IPS DF 4.7 (cell line): ENCODE measurements around the gene DHCR24.
"Not testable (repeated sequence)": the region's sequence is repeated elsewhere in the genome, so short reads cannot be mapped to it uniquely, and the experiment has no call there.

Experiments used
- DNase-seq: peaks from one replicate; pipeline ENCODE4 v3.0.0-alpha.2; 2013; ENCODE audit warnings: low spot score; ENCODE audit errors: extremely low read depth

Gene DHCR24

DNA sequence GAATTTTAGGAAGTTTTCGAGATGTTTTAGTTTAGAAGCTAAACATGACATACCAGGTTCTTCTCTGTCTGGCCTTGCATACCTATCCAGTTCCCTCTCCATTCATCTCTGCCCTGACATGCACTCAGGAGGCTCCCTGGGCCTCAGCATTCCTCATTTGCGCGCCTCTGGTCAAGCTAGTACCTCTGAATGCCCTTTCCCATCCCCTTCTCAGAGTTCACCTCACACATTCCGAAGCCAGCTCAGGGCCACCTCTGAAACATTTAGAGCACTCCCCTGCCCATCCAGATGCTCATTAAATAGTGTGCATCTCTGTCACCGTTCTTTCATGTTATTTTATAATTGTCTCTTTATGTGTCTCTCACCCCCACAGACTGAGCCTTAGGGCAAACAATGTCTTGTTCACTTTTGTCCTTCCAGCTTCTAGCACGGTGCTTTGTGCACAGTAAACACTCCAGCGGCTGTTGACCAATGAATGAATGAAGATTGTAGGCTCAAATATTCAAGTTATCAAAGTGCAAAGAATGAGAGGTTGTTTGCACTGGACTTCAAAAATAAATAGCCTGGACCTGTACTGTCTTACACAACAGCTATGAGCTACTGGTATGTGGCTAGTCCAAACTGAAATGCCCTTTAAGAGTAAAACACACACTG, 1.2 kb upstream of the DHCR24 start:
- no peak for DNase-seq

DNA sequence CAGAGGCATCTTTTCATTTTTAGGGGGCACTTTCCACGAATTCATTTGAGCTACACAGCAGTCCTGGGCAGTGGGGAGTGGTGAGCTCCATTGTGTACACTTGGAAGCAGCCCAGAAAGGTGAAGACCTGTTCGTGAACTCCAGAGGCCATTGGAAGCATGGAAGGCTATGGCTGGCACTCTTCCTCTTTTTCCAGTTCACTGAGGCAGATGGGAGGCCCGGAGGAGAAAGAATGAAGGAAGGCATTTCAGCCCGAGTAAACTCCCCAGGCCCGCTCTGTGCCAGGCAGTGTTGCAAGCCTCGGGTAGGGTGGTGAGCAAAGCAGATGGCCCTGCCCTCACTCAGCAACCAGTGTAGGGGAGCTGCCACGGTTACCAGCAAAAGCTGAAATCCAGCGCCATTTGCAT, 673 bp upstream of the DHCR24 start:
- DNase-seq = no peak

DNA sequence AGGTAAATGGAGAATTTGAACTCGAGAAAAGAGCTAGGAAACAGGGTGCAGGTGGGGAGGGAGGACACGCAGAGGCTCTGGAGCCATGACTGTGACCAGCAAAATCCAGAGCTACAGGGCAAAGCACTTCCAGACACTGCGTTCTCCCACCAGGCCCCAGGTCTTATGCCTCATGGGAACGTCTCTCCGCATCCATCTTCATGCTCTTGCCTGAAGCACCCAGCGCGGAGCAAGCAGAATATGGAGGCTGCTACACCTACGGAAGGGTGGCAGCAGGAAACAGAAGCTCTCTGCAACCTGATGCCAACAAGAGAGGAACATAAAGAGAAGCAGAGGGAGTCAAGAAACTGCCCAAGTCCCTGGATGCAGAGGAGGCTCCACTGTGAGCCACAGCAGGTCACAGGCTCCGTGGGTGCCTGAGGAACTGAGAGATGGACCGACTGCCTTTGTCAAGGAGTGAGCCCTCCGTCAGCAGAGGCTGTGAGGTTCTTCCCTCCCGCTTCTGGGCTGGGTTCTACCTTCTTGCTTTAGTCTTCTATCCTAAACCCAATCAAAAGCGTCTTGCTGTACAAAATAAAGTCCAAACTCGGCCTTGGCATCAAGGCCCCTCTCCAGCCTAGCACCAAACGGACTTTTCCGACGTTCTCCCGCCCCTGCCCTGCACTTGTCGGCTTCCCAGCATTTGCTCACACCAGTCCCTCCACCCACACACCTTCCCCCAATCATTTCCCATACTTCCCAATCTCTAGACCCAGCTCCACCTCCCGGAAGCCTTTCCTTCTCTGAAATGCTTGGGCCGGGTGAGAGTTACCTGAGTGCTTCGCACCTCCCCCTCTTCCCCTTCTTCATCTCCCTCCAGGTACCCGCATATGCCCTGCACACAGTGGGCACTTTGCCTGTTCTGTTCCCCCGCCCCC, 930 bp downstream of the DHCR24 start:
- no peak for DNase-seq

DNA sequence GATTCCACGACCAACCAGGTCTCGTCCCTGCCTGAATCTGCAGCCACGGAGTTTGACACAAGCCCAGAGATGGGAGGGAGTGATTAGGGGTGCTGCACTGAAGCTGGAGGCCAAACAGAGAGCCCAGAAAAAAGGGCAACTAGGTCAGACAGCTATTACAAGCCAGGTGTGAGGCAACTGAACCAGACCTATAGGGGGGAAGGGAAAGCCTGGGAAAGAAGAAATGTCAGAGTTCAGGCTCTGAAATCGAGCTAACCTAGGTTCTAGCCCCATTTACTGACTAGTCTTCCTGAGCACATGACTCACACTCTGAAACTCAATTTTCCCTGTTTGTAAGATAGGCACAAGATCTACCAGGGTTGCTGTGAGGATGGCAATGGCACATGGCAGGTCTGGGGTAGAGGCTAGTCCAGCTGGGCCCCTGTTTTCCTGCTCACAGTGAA, 1.7 kb downstream of the DHCR24 start:
- DNase-seq = no peak

DNA sequence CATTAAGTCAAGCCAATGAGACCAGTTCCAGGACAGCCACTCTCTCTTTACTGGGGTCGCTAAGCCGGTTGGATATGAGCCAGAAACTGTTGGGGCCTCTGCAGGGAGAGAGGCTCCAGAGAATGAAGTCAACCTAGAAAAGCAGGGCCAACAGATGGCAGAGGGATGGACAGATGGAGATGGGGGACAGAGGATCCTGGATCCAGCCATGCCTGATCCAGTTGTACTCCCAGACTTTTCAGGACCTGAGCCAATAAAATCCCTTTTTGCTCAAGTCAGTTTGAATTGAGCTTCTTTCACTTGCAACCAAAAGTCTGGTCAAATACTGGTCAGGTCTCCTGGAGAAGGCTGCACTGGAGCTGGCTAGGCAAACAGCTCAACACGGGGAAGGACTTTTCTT, 2.2 kb downstream of the DHCR24 start:
- no peak for DNase-seq

DNA sequence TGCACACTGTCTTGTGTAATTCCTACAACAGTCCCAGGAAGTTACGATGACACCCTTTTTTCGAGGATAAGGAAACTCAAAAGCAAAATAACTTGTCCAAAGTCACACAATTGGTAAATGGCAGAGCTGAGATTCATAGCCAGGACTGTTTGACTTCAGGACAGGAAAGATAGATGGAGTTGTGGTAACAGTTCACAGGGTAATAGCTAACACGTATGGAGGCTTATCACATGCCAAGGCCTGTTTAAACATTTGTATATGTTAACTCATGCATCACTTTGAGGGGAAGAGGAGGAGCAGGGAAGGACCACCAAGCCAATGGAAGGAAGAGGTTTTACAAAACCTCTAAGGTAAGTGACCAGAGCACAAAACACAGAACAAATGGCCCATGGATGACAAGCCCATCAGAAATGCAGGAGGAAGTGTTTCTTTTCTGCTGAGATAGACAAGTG, 2.8 kb downstream of the DHCR24 start:
- DNase-seq = no peak

DNA sequence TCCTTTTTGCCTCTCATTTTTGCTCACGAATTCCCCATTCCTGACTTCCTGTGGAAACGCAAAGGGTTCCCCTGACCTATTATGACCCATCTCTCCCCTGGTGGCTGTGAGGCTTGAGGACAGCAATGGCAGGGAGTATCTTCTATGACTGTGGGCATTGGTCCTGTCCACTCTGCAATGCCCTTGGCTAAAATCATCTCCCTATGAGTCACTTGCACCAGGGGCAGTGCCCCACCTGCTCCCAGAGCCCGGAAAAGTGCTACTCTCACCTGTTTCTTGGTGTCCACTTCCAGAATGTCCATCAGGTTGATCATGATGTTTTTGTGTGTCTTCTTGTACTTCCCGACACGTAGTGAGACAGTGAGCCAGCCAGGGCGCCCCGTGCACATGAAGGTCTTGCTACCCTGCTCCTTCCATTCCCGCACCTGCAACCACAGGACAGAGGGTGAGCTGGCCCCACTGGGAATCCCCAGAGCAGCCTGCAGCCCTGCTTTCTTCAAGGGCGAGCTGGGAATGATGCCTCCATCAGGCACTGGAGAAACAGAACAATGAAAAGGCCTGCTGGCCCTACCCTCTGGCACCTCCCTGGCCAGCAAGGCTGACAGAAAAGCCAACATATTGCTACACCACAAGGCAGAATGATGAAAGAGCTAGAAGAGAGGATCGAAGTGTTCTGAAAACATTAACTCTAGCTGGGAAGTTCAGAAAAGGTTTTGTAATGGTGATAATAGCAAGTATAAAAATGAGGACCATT, 3.5 kb downstream of the DHCR24 start:
- DNase-seq = no peak

DNA sequence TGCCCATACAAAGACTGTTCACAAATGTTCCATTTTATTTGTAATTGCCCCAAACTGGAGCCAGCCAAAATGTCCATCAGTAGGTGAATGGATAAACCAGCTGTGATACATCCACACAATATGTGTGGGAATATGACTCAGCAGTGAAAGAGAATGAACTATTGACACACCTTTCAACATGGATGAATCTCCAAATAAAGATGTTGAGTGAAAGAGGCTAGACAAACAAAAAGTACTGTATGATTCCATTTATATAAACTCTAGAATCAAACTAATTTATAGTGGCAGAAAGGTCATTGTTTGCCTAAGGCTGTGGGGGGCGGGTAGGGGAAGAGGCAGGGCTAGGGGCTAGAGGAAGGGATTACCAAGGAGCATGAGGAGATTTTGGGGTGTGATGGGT, 4.5 kb downstream of the DHCR24 start:
- DNase-seq = no peak

DNA sequence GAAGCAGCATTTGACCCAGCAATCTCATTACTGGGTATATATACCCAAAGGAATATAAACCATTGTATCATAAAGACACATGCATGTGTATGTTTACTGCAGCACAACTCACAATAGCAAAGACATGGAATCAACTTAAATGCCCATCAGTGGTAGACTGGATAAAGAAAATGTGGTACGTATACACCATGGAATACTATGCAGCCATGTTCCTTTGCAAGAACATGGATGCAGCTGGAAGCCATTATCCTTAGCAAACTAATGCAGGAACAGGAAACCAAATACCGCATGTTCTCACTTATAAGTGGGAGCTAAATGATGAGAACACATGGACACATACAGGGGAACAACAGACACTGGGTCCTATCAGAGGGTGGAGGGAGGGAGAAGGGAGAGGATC, 5.4 kb downstream of the DHCR24 start:
- not testable (repeated sequence) for DNase-seq

DNA sequence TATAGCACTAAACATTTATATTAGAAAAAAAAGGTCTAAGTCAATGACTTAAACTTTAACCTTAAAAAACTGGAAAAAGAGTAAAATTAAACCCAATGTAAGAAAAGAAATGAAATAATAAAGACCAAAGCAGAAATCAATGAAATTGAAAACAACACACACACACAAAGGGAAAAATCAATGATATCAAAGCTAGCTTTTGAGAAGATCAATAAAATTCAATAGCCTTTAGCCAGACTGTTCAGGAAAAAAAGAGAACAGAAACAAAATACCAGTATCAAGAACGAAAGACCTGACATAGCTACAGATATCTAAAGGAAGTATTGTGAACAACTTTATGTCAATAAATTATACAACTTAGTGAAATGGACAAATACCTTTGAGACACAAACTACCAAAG, 7.1 kb downstream of the DHCR24 start:
- DNase-seq = no peak

DNA sequence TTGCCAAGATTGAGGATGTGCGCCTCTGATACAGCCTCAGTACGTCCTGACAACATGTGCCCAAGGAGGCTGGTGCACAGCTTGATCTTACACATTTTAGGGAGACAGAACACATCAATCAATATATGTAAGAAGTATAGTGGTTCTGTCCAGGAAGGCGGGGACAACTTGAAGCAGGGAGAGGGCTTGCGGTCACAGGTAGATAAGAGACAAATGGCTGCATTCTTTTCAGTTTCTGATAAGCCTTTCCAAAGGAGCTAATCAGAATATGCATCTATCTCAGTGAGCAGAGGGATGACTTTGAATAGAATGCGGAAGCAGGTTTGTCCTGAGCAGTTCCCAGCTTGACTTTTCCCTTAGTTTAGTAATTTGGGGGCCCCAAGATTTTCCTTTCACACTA, 10.2 kb downstream of the DHCR24 start:
- no peak for DNase-seq

DNA sequence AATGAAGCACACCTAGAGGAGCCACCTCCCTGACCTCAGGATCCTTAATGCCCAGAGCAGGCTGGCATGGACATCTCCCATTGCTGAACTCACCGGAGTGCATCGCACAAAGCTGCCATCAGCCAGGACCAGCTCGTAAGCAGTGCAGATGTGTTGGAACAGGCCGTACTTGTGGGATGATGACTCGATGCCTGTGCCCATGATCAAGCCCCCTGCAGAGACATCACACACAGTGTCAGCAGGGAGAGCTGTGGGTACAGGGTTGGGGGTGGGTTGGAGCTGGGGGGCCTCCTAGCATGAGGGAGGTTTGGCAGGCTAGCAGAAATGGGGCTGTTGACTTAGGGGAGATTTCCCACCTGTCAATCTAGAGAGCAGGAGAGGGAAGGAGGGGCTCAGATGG, 12.0 kb downstream of the DHCR24 start:
- no peak for DNase-seq

DNA sequence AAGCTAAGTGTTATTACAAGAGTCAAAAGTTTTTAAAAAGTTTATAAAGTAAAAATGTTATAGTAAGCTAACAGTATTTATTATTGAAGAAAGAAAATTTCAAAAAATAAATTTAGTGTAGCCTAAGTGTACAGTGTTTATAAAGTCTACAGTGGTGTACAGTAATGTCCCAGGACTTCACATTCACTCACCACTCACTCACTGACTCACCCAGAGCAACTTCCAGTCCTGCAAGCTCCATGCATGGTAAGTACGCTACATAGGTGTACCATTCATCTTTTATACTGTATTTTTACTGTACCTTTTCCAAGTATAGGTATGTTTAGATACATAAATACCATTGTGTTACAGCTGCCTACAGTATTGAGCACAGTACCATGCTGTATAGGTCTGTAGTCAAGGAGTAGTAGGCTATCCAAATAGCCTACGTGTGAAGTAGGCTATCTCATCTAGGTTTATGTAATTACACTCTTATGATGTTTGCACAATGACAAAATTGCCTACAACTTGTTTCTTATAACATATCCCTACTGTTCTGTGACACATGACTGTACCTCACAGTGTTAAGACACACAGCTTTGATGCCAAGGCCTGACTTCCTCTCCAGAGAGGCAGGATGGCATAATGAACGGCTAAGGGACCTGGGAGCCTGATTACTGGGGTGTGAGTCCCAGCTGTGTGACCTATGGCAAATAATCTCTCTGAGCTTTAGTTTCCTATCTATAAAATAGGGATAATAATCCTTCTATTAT, 12.7 kb downstream of the DHCR24 start:
- DNase-seq = no peak

DNA sequence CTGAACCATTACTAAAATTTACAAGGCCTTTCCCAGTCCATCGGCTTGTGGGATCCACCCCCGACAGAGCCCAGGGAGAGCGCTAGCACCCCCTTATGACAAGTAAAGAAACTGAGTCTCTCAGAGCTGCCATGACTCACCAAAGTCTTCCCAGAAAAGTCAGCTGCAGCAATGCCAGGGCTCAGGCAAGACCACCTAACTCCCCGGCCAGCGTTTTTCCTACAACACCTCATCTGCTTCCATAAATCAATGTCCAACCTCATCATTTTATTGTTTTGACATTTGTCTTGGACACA, 15.0 kb downstream of the DHCR24 start:
- DNase-seq = no peak

DNA sequence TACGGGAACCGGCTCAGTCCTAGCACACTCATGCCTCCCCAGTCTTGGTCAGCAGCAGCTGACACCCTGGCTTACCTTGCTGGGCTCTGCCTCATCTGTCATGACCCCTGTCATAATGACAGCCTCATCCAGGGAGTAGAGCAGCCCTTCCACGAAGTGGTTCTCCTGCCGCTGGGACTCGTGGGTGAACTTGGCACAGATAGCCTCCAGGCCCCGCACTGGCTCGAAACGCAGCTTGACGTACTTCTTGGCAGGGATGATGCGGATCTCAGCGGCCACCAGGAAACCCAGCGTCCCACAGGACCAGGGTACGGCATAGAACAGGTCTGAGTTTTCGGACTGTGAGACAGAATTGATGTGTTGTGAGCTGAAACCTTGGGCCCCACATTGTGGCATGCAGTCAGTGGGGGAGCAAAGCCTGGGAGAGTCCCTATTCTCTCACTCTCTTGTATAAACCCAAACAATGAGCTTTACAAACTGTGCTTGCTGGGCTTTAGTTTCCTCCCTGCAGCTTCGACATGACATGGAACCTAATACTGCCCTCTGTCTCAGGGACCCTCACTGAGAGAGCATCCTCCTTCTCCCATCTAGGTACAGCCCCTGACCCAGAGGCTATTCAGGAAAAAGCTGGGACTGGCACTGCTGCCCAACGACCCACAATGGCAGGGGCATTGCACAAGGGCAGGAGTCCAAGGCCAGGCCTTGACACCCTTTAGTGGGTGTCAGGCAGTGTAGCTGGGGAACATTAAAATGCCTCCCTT, 15.5 kb downstream of the DHCR24 start:
- DNase-seq = no peak

DNA sequence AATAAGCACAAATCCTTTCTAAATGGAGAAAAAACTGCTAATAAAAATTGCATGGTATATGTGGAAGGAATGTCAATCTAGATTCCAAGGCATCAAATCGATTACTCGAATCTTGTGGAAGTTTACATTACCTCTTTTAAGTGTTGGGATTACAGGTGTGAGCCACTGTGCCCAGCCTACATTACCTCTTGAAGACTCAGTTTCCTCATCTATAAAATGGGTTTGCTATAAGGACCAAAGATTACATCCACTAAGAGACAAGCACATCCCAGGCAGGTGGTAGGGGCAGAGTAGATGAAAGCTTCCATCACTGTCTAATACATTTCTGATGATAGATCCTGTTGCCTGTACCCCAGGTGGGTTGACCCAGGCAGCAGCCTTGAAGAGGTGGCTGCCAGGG, 16.1 kb downstream of the DHCR24 start:
- no peak for DNase-seq

DNA sequence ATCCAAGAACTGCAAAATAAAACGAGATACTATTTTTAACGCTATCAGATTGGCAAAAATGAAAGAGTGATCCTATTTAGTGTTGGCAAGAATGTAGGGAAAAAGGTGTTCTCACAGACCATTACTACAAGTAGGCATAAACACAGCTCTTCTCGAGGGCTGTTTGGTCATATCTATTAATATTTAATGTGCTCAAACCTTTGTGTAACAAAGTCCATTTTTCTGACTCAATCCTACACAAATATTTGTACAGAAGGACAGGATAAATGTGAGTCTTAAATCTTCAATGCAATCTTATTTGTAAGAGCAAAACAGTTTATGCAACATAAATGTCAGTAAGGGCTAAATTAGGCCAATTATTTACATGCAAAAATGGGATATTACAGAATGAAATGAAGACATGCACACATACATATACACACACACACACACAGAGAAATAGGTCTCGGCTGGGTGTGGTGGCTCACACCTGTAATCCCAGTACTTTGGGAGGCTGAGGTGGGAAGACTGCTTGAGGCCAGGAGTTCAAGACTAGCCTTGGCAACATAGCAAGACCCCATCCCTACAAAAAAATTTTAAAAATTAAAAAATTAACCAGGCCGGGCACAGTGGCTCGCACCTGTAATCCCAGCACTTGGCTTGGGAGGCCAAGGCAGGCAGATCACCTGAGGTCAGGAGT, 17.7 kb downstream of the DHCR24 start:
- DNase-seq = no peak

DNA sequence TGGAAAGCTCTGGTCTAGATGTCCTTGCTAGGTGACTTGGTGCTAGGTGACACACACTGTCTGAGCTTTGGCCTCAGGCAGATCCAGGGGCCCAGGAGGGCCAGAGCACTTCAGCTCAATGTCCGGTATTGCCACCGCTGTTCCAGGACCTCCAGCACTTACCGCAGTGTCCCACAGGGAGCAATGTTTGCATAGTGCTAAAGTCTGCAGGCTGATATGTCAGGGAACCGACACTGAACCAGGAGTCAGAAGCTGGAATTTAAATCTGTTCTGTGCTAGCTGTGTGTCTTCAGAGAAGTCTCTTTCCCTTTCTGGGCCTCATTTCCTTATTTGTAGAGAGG, 19.3 kb downstream of the DHCR24 start:
- DNase-seq = no peak

DNA sequence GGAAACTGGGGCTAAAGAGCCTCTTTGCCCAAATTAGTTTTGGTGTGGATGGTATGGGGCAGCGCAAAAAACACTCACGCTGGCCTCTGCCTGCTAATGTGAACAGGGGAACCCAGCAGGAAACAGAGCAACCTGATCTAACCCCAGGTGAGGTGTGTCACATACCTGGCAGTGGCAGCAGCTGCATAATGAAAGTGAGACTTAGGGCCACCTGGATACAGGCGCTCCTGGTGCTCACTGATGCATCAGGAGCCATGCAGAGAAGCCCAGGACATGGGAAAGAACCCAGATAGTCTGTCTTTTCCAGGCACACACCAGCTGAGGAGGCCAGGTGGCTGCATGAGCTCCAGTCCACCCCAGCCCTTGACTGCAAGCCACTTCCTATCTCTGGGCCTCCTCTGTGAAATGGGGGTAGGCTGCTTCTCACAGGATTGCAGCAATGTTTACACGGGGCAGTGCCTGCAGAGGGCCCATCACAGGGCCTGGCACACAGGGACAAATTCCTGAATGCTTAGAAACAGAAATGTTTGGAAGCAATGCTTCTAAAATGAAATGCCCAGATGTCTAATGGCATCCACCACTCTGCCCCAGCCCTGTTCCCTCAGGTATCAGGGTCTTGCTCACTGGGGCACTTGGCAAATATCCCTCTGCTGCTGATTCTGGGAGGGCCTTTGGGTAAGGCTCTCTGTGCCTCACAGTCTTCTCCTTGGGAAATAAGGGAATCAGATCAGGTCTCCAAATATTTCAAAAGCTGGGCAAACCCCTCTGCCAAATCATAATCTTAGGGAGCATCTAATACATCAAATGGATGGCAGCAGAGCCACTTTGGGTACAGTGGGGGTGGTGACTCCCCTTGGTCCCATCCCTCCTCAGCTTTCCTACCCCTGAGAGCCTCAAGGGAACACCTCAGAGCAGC, 19.9 kb downstream of the DHCR24 start:
- DNase-seq = no peak
